RKO (cell line): ENCODE results near the gene GPR143.
"Not testable (repeated sequence)": the region's sequence is repeated elsewhere in the genome, so short reads cannot be mapped to it uniquely, and the experiment has no call there.

Experiments used
- DNase-seq: peaks from one replicate; pipeline ENCODE4 v3.0.0-alpha.2; 2016; ENCODE audit warnings: low spot score

GPR143 gene

DNA sequence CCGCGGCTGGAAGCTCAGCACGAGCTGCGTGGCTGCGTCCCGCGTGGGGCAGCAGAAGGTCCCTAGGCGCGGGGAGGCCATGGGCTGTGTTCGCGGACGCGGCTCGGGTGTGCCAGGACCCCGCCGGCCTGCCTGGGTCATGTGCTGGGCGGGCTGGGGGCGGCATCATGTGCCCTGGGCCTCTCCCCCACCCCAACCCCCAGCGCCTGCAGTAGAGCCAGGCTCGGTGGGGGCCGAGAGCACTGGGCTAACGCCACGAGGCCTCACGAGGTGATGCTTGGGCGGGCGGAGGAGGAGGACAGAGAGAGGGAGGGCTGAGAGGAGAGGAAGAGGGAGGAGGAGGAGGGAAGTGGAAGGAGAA is at the start of gene GPR143:
TSS of gene GPR143 (minus strand) at position 111 of the 361 bp plus-strand sequence. CDS start at position 81, 30 bp downstream.
- no peak for DNase-seq

DNA sequence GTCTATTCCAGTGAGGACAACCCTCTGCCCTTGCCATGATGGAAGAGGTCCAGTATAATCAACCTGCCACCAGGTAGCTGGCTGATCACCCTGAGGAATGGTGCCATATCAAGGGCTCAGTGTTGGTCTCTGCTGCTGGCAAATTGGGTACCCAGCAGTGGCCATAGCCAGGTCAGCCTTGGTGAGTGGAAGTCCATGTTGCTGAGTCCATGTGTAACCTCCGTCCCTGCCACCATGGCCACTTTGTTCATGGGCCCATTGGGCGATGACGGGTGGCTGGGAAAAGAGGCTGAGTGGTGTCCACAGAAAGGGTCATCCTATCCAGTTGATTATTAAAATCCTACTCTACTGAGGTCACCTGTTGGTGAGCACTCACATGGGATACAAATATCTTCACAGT is 45.4 kb upstream of the GPR143 start:
- not testable (repeated sequence) for DNase-seq

DNA sequence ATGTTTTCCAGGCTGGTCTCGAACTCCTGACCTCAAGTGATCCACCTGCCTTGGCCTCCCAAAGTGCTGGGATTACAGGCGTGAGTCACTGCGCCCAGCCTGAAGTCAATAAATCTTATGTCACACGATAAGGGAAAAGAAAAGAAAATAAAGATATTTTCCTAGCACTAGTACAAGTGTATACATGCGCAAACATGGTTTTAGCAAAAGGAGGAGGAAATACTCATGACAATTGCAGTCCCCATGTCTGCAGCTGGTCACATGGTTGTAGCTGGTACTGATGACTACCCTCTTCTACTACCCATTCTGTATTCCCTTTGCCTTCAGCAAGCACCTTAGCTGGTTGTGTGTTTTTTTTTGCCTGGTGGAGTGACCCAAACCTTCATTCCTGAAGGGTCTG is 44.2 kb upstream of the GPR143 start:
- not testable (repeated sequence) for DNase-seq

DNA sequence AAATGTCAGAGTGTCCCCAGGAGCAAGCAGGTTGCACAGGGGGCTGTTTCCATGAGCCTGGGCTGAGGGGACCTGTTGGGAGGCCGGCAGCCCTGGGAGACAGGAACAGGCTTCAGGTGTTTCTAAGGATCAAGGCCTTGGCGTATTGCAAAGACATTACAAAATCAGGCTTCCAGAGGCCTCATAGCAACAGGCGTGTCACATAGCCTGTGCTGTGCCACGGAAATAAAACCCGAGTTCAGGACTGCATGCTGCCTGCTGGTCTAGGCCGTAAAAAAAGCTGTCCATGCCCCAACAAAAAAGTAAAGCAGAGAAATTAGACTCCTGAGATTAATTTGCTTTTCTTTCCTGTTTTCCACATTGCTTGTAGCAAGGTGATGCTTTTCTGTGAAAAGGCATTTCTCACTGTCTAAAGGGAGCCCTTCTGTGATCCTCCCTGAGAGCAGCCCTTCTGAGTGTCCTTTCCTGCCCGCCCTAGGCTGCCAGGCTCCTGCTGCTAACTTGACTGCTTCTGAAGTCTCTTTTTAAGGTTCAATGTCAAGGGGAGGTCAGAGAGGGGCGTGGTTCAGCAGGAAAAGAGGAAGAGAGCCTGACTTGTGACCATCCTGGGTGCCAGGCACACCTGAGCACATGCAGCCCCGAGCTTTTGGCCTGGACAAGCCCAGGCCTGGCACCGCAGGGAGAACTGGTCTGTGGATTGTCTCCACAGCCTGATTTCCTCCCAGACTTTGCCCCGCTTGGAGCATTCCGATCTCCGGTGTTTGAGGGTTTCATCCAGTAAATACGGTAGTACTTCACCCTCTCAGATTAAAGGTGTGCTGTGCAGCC is 41.9 kb upstream of the GPR143 start:
- no peak for DNase-seq

DNA sequence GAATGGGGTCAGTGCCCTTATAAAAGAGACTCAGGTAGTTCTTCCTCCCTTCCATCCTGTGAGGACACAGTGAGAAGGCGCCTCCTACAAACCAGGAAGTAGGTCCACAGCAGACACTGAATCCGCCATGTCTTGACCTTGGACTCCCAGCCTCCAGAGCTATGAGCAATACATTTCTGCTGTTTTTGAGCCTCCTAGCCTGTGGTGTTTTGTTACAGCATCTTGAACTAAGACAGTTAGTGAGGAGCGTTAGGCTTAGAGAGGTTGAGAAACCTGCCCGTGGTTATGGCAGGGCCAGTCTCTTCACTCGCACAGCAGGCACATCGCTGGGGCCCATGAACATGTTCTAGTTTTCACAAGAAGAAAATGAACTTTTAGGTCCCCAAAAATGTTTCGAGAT is 40.3 kb upstream of the GPR143 start:
- no peak for DNase-seq

DNA sequence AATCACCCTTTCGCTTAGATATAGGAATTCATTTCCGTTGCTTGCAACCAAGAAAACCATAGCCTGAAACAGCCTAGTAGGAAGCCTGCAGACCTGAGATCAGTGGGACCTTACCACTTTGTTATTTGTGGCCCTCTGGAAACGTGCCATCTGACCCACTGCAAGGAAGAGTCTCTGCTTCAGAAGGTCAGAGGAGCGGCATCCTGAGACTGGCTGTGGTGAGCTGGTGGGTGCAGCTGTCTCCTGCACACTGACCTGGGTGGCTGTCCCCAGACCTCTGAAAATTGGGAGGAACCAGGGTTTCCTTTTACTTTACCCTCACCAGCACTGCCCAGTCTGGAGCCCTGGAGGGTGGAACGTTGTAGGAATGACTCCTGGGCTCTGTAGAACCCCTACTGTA is 38.8 kb upstream of the GPR143 start:
- no peak for DNase-seq

DNA sequence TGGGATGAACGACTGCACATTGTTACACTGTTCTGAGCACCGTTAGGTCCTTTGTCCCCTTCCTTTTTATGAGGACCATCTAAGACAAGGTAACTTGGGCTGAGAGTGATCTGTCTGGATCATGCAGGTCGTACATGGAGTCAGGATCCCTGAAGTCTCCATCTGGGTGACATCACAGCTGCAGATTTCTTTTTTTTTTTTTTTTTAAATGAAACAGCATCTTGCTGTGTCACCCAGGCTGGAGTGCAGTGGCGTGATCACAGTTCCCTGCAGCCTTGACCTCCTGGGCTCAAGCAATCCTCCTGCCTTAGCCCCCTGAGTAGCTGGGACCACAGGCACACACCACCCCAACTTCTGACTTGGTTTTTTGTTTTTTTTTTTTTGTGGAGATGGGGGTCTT is 37.1 kb upstream of the GPR143 start:
- DNase-seq: no peak

DNA sequence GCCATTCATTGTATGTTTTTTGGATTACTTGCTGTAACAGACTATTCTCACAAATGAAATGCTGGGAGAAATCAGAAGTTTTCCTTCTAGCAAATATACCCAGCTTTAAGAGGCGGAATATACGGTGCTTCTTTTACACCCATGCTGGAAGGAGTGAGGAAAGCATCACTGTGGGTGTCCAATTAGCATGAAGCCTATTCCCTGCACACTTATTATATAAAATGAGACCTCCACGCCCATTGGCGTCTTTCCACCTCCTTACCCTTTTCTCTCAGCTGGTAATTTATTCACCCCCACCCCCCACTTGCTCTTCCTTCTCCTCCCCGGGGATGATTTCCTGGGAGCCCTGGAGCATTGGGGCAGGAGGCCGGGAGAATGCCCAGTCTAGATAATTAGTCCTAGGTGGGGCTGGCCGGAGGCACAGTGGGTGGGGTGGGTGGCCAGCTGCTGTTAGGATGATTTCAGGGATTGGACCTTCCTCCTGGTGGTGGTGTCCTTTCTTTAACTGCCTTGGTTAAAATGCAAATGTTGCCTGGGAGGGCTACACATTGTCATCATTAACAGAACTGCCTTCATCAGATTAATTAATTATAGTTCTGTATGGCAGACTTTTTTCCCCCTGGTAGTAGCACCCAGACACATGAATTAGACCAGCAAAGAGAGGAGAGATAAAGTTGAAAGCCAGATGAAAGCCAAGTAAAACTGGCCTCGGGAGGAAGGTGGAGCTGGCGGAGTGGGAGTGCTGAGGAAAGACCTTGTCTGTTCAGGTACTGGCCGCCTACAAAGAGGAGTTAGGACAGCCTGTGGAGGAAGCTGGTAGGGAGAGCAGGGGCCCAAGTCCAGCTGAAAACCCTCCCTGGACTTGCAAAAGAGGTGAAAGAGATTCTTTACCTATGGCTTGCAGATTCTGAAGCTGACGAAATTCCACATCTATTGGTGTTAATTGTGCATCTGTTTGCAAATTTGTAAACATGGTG is 32.0 kb upstream of the GPR143 start:
- DNase-seq: no peak

DNA sequence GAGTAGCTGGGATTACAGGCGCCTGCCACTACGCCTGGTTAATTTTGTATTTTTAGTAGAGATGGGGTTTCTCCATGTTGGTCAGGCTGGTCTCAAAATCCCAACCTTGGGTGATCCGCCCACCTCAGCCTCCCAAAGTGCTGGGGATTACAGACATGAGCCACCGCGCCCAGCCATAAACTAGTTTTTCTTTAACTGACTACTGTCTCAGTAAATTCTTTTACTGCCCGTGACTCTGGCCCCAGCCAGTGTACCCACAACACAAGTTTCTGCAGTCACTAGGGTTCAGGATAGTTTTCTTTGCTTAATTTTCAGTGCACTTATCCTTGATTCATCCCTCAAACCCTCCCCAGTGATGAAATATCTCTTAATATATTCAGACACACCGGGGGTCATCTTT is 28.8 kb upstream of the GPR143 start:
- DNase-seq: no peak

DNA sequence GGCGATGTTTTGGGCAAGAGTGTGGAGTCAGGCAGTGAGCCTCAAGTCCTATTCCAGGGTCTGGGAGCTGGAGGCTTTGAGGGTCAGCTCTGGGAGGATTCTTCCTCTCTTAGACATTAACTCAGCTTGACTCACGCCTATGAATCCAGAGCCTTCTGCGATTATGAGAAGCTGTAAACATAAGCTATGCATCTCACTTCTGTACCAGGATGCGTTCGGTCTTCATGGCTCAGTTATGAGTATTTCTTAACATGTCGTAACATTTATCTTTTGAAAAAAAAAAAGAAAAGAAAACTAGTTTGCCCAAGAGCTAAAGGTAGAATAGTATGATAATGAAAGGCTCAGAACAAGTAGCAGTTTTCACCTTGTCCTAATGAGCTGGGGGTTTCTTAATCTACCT is 25.2 kb upstream of the GPR143 start:
- DNase-seq: no peak

DNA sequence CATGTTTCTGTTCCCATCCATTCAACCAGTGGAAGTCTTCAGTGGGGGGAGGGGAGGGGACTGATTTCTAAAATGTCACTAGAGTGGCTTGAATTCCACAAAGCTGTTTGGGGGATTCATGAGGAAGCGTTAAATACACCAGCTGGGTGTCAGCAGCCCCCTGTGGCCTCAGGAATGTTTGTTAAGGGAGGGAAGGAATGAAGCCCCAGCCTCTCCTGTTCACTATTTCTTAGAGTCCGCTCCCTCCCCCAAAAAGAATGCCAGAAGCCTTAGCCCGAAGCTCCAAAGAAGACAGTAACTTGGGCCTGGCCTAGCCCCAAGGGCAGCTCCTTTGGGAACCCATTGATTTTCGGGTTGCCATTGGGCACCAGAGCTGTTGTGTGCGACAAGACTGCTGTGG is 23.9 kb upstream of the GPR143 start:
- DNase-seq: no peak

DNA sequence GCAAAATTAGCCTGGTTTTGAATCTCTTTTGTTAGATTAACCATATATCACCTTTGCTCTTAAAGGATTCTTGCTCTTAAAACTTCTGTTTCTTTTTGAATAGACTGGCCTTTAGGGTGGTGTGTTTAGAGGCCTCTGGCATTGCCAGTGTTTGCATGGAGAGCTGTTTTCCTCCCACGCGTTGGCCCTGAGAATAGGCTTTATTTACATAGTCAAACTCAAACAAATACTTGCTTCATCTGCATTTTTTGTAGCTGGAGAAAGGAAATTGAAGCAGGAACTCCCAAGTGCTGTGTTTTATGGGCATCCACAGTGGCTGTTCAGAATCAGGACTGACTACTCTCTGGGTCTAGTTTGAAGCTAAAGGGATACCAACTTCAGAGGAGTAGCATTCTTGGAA is 23.3 kb upstream of the GPR143 start:
- DNase-seq: no peak

DNA sequence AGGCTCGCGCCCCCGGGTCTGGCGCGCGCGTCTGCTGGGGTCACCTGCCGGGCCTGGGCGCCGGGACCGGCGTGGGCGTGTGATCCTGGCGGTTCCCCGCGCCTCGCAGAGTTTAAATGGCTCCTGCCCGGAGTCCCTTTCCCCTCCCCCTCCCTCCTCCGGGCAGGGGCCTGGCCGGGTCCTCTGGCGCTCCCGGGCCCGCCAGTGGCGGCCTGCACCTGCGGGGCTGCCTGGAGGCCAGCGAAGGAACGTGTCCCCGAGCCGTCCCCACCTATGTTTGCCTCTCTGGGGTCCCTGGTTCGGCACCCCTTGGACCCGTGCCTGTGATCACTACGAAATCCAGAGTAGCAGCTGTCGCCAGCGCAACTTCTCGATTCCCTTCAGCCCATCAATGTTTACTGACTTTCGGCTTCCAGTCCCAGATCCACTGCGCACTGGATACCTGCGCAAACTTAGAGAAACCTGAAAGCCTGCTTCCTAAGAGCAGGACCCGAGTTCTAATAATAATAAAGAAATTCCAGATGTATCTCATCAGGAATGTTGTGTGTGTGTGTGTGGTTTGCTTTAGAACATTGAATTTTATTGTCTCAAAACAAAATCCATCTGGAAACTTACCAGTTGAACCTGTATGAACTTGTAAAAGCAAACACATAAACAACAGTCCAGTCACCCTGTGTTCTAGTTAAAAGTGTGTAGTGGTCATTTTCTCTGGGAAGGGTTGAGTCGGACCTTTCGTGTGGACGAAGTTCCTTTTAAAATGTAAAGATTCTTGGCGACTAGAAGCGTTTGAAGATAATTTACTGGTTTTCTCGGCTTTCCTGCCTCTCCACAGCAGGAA is 21.4 kb upstream of the GPR143 start:
- no peak for DNase-seq

DNA sequence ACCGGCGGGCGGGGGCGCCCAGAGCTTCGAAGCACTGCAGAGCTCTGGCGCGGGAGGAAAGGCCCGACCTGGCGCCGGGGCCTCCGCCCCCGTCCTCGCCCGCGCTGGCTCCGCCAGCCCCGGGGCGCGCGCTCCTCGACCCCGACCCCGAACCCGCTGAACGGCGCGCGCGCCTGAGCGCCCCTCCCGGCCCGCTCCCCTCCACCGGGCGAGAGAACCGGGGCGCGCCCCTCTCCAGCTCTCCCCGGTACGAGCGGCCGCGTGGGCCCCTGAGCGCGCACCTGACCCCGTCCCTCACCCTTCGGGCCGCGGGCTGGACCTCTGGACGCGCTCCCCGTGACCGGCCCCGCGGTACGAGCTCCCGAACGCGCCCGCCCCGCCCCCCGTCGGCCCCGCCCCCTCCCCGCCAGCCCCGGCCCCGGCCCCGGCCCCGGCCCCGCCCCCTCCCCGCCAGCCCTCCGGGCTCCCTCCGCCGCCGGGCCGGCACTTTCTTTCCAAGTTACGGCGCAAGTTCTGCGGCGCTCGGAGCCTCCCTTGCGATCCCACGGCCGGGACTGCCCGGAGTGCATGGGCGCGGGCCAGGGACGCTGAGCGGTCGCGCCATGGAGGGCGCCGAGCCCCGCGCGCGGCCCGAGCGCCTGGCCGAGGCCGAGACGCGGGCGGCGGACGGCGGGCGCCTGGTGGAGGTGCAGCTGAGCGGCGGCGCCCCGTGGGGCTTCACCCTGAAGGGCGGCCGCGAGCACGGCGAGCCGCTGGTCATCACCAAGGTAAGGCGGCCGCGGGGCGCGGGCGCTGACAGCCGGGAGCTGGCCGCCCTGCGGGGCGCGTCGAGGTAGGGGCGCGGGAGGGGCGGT is 20.5 kb upstream of the GPR143 start, which contains the start of gene SHROOM2:
TSS of gene SHROOM2 (plus strand) at position 486 of the 854 bp plus-strand sequence. CDS start at position 603, 117 bp downstream.
- no peak for DNase-seq

DNA sequence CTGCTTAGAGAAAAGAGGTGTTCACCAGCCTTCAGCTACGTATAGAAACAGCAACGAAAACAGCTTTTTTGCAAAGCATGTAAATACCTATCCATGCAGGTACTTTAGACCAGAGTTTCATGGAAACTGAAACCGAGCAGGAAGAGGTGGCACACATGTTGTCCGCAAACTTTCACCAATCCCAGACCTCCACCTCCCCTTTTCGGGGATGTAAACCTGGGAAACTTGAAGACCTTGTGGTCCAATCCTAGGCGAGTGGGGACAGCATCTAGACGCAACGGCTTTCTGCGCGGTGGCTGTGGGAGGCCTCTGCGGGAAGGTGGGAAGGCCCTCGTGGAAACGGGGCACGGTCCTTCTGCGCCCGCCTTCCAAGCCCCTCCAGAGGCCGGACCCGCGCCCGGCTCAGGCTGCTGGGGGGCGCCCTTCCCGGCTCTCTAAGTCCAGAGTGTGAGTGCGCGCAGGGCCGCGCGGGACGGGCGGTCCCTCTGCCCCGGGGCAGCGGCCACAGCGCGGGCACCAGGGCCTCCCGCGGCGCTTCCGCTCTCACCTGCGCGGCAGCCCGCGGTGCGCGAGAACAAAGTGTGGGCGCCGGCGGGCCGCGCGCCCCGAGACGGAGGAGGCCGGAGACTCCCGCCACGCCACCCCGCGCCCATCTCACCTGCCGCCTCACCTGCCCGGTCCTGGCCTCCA is 19.8 kb upstream of the GPR143 start:
- no peak for DNase-seq

DNA sequence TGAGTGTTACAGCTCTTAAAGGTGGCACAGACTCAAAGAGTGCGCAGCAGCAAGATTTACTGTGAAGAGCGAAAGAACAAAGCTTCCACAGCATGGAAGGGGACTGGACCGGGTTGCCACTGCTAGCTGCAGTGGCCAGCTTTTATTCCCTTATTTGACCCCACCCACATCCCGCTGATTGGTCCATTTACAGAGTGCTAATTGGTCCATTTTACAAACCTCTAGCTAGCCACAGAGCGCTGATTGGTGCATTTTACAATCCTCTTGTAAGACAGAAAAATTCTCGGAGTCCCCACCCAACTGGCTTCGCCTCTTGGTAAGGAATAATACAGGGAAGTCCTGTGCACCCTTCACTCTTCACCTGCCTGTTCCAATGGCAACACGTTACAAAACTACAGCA is 18.7 kb upstream of the GPR143 start:
- DNase-seq: no peak

DNA sequence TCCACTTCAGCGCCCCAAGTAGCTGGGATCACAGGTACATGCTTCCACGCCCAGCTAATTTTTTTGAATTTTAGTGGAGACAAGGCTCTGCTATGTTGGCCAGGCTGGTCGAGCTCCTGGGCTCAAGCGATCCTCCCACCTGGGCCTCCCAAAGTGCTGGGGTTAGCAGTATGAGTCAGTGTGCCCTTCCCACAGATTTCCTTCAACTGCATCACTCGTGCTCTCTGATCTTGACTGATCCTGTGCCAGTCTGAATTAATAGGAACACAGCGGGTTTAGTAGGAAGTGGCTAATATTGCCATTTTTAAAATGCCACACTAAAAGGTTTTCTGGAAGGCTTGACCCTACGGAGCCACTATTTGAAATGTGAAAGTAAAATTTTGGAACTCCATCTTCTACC is 16.3 kb upstream of the GPR143 start:
- no peak for DNase-seq

DNA sequence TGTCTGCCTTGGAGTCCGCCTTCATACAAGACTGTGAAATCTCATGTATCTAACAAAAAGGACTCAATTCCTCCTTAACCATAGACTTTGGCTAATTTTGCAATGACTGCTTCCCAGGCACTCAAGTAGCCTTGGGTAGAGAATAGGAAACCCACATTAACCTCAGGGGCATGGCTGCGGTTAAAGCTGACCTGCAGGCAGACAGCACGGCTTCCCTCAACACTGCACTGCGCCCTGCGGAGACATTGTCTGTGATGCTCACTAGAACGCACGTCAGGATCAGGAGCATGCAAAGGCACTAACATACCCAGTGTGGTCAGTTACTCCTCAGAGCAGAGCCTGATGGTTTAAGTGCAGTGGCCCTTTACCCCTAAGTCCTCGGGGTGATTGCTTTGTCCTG is 10.3 kb upstream of the GPR143 start:
- no peak for DNase-seq

DNA sequence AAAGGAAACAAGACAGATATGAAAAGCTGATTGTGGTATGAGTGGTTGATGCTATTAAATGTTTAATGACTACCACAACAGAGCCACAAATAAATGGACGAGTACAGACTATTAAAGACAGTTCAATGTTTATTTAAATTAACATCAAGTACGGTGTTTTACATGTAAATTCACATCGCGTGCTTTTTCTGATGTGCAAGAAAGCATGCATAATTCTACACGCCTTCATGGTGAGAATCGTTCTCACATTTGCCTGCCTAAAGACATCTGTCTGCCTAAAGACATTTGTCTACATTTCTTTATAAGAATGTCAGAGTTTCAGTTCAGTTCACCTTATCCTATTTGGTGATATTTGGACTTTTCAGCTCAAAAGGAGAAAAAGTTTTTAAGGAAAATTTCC is 7.3 kb upstream of the GPR143 start:
- DNase-seq: no peak

DNA sequence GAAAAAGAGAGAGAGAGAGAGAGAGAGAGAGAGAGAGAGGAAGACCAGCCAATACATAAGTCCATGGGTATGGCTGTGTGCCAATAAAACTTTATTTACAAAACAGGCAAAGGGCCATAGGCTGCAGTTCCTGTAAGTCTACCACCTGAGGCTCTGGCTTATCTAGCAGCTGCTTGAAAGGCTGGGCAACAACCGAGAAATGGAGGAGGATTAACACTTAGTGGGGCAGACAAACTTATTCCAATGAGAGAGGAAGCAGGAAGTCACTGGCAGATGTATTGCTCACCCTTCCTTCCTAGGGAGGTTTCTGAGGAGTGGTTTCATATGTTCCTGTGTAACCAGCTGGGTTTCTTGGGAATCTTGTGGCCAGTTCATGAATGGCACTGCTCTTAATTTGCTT is 4.7 kb upstream of the GPR143 start:
- DNase-seq: peak; percentile 5
